Activated naive CD8-positive, alpha-beta T cell treated with anti-CD3 and anti-CD28 coated beads for 36 hours (primary cell): ENCODE data around the gene AGBL1. TPM values are rescaled to one million over a fixed set of nuclear protein-coding genes. Genes with fewer than 3 reads are reported as not detected.
"Not testable (repeated sequence)": the region's sequence is repeated elsewhere in the genome, so short reads cannot be mapped to it uniquely, and the experiment has no call there.

Experiments
- DNase-seq: peaks from one replicate; pipeline ENCODE4 v3.0.0; 2021
- H3K27ac Mint-ChIP-seq: one replicate; pipeline ENCODE4 v1.8.0; 2022; ENCODE audit warnings: mild to moderate bottlenecking, moderate library complexity, mixed read lengths
- H3K27me3 Mint-ChIP-seq: one replicate; pipeline ENCODE4 v1.8.0; 2022; ENCODE audit warnings: mild to moderate bottlenecking, mixed read lengths
- H3K36me3 Mint-ChIP-seq: one replicate; pipeline ENCODE4 v1.8.0; 2021; ENCODE audit warnings: mild to moderate bottlenecking, mixed read lengths
- H3K4me1 Mint-ChIP-seq: one replicate; pipeline ENCODE4 v1.8.0; 2021; ENCODE audit warnings: mixed read lengths
- H3K4me3 Mint-ChIP-seq: one replicate; pipeline ENCODE4 v1.8.0; 2022; ENCODE audit warnings: mild to moderate bottlenecking, moderate library complexity, mixed read lengths
- H3K9me3 Mint-ChIP-seq: one replicate; pipeline ENCODE4 v1.8.0; 2022; ENCODE audit warnings: mixed read lengths
- total RNA-seq, 2 experiments: library from RNA; stranded (reverse); gene quantifications; one replicate each; pipeline ENCODE4 v1.2.3, GENCODE V29; 2021

The AGBL1 gene
- total RNA-seq, 2 experiments from 2014 or later, result not detected

- no peaks in the 10 kb centered on the region for H3K27me3 Mint-ChIP-seq
- H3K36me3 Mint-ChIP-seq, result no peaks in the 10 kb centered on the region
- no peak overlapping the region for H3K27ac Mint-ChIP-seq
- no peak overlapping the region for H3K4me3 Mint-ChIP-seq
- H3K4me1 Mint-ChIP-seq, result no peaks in the 10 kb centered on the region
- no peaks in the 10 kb centered on the region for H3K9me3 Mint-ChIP-seq
- no peak for DNase-seq
Observed at GRCh38 chr15:86394866-86395265, 315.2 kb downstream of the AGBL1 start.

GRCh38 chr15:86399041-86399954 lies 319.6 kb downstream of the AGBL1 start:
- no peak overlapping the region for H3K4me3 Mint-ChIP-seq
- DNase-seq, result no peak
- H3K36me3 Mint-ChIP-seq, result peaks cover 1% of the 10 kb centered on the region
- H3K27ac Mint-ChIP-seq, result no peak overlapping the region
- H3K27me3 Mint-ChIP-seq, result no peaks in the 10 kb centered on the region
- peaks cover 1% of the 10 kb centered on the region for H3K9me3 Mint-ChIP-seq
- no peaks in the 10 kb centered on the region for H3K4me1 Mint-ChIP-seq

- Mint-ChIP-seq H3K27me3 (no peaks in the 10 kb centered on the region), H3K9me3 (peaks cover 1% of the 10 kb centered on the region), H3K4me1 (no peaks in the 10 kb centered on the region), H3K27ac (no peak overlapping the region), H3K4me3 (no peak overlapping the region), H3K36me3 (peaks cover 1% of the 10 kb centered on the region)
- DNase-seq, result no peak
Observed at GRCh38 chr15:86403221-86403620, 323.6 kb downstream of the AGBL1 start.

GRCh38 chr15:86403914-86404583 lies 324.4 kb downstream of the AGBL1 start:
- H3K27me3 Mint-ChIP-seq, result no peaks in the 10 kb centered on the region
- H3K36me3 Mint-ChIP-seq, result peaks cover 1% of the 10 kb centered on the region
- no peak overlapping the region for H3K4me3 Mint-ChIP-seq
- no peak for DNase-seq
- no peaks in the 10 kb centered on the region for H3K4me1 Mint-ChIP-seq
- peaks cover 1% of the 10 kb centered on the region for H3K9me3 Mint-ChIP-seq
- no peak overlapping the region for H3K27ac Mint-ChIP-seq

- no peak overlapping the region for H3K4me3 Mint-ChIP-seq
- no peak for DNase-seq
- H3K4me1 Mint-ChIP-seq, result no peaks in the 10 kb centered on the region
- peaks cover 4% of the 10 kb centered on the region for H3K27me3 Mint-ChIP-seq
- no peaks in the 10 kb centered on the region for H3K36me3 Mint-ChIP-seq
- no peaks in the 10 kb centered on the region for H3K9me3 Mint-ChIP-seq
- H3K27ac Mint-ChIP-seq, result no peak overlapping the region
Observed at GRCh38 chr15:86408261-86408660, 328.6 kb downstream of the AGBL1 start.

GRCh38 chr15:86411916-86412315 lies 332.2 kb downstream of the AGBL1 start:
- Mint-ChIP-seq H3K4me1 (no peaks in the 10 kb centered on the region), H3K27ac (no peak overlapping the region), H3K36me3 (no peaks in the 10 kb centered on the region), H3K27me3 (peaks cover 4% of the 10 kb centered on the region), H3K4me3 (no peak overlapping the region), H3K9me3 (no peaks in the 10 kb centered on the region)
- no peak for DNase-seq

- no peak for DNase-seq
- Mint-ChIP-seq H3K27me3 (peaks cover 4% of the 10 kb centered on the region), H3K4me1 (no peaks in the 10 kb centered on the region), H3K27ac (no peak overlapping the region), H3K36me3 (no peaks in the 10 kb centered on the region), H3K9me3 (no peaks in the 10 kb centered on the region), H3K4me3 (no peak overlapping the region)
Observed at GRCh38 chr15:86413191-86413590, 333.5 kb downstream of the AGBL1 start.

- Mint-ChIP-seq H3K27me3 (no peaks in the 10 kb centered on the region), H3K4me3 (no peak overlapping the region), H3K4me1 (no peaks in the 10 kb centered on the region), H3K9me3 (peaks cover 12% of the 10 kb centered on the region), H3K27ac (no peak overlapping the region), H3K36me3 (no peaks in the 10 kb centered on the region)
- DNase-seq, result no peak
Observed at GRCh38 chr15:86425746-86426145, 346.1 kb downstream of the AGBL1 start.

GRCh38 chr15:86432861-86433260 lies 353.2 kb downstream of the AGBL1 start:
- H3K36me3 Mint-ChIP-seq, result no peaks in the 10 kb centered on the region
- H3K27ac Mint-ChIP-seq, result no peak overlapping the region
- no peak for DNase-seq
- no peaks in the 10 kb centered on the region for H3K27me3 Mint-ChIP-seq
- H3K4me1 Mint-ChIP-seq, result no peaks in the 10 kb centered on the region
- no peak overlapping the region for H3K4me3 Mint-ChIP-seq
- no peaks in the 10 kb centered on the region for H3K9me3 Mint-ChIP-seq

- no peak overlapping the region for H3K27ac Mint-ChIP-seq
- DNase-seq, result no peak
- H3K36me3 Mint-ChIP-seq, result no peaks in the 10 kb centered on the region
Observed at GRCh38 chr15:86433983-86434382, 354.3 kb downstream of the AGBL1 start.

GRCh38 chr15:86439614-86440013 lies 359.9 kb downstream of the AGBL1 start:
- DNase-seq, result no peak
- H3K27me3 Mint-ChIP-seq, result no peaks in the 10 kb centered on the region
- no peaks in the 10 kb centered on the region for H3K36me3 Mint-ChIP-seq
- no peaks in the 10 kb centered on the region for H3K4me1 Mint-ChIP-seq
- H3K9me3 Mint-ChIP-seq, result peaks cover 3% of the 10 kb centered on the region
- no peak overlapping the region for H3K4me3 Mint-ChIP-seq
- no peak overlapping the region for H3K27ac Mint-ChIP-seq

More at GRCh38 chr15:86433983-86434382, 354.3 kb downstream of the AGBL1 start:
- H3K4me3 Mint-ChIP-seq, result no peak overlapping the region
- no peaks in the 10 kb centered on the region for H3K27me3 Mint-ChIP-seq
- H3K9me3 Mint-ChIP-seq, result no peaks in the 10 kb centered on the region
- no peaks in the 10 kb centered on the region for H3K4me1 Mint-ChIP-seq

- DNase-seq, result no peak
- H3K4me1 Mint-ChIP-seq, result no peaks in the 10 kb centered on the region
Observed at GRCh38 chr15:86444527-86444926, 364.9 kb downstream of the AGBL1 start.

GRCh38 chr15:86445579-86446252 lies 366.0 kb downstream of the AGBL1 start:
- Mint-ChIP-seq H3K27ac (no peak overlapping the region), H3K4me3 (no peak overlapping the region), H3K9me3 (peaks cover 3% of the 10 kb centered on the region), H3K4me1 (no peaks in the 10 kb centered on the region), H3K36me3 (no peaks in the 10 kb centered on the region), H3K27me3 (no peaks in the 10 kb centered on the region)
- DNase-seq, result no peak

More at GRCh38 chr15:86444527-86444926, 364.9 kb downstream of the AGBL1 start:
- Mint-ChIP-seq H3K4me3 (no peak overlapping the region), H3K27me3 (no peaks in the 10 kb centered on the region), H3K36me3 (no peaks in the 10 kb centered on the region), H3K27ac (no peak overlapping the region), H3K9me3 (peaks cover 3% of the 10 kb centered on the region)

- no peak for DNase-seq
- Mint-ChIP-seq H3K9me3 (peaks cover 3% of the 10 kb centered on the region), H3K27ac (no peak overlapping the region), H3K4me1 (no peaks in the 10 kb centered on the region), H3K4me3 (no peak overlapping the region), H3K27me3 (no peaks in the 10 kb centered on the region), H3K36me3 (no peaks in the 10 kb centered on the region)
Observed at GRCh38 chr15:86446253-86446640, 366.6 kb downstream of the AGBL1 start.

GRCh38 chr15:86465470-86466039 lies 385.9 kb downstream of the AGBL1 start:
- not testable (repeated sequence) for H3K4me1 Mint-ChIP-seq, H3K36me3 Mint-ChIP-seq, H3K27me3 Mint-ChIP-seq, H3K27ac Mint-ChIP-seq, H3K4me3 Mint-ChIP-seq, DNase-seq
- H3K9me3 Mint-ChIP-seq, result peaks cover 19% of the 10 kb centered on the region
